Colonic mucosa (tissue), 4 donors: ENCODE measurements around the gene GATA5. TPM values are rescaled to one million over a fixed set of nuclear protein-coding genes. Genes with fewer than 3 reads are reported as not detected.

Experiments
- DNase-seq: peaks from one replicate; pipeline ENCODE4 v3.0.0-alpha.2; 2020
- H3K27ac ChIP-seq: fragments of 200-600 bp; one replicate; pipeline ENCODE4 v1.8.0; 2021
- H3K27me3 ChIP-seq: fragments of 200-600 bp; one replicate; pipeline ENCODE4 v1.8.0; 2021
- H3K36me3 ChIP-seq: fragments of 200-600 bp; one replicate; pipeline ENCODE4 v1.8.0; 2021
- H3K4me1 ChIP-seq: fragments of 200-600 bp; one replicate; pipeline ENCODE4 v1.8.0; 2021; ENCODE audit warnings: mild to moderate bottlenecking
- H3K4me3 ChIP-seq: fragments of 200-600 bp; one replicate; pipeline ENCODE4 v1.8.0; 2021
- H3K9ac ChIP-seq, 2 donors: one replicate each; pipeline ENCODE4 v1.7.0; 2013; ENCODE audit warnings: control low read depth in 2 of 2, low read depth in 2 of 2, low read length in 2 of 2
- H3K9me3 ChIP-seq: fragments of 200-600 bp; one replicate; pipeline ENCODE4 v1.8.0; 2021
- intact Hi-C: fragments of 100-400 bp; cut with DNase I; formaldehyde crosslinking; loops from one replicate; pipeline ENCODE4 v1.14.1; 2022
- total RNA-seq, 2 donors: library from RNA; stranded (reverse); fragmentation: NEBNext Ultra II Directional in 1 of 2; extraction: Animal tissue kit (Norgen Biotek cat#: 25700) in 1 of 2; gene quantifications; one replicate each; pipeline ENCODE4 v1.2.1, GENCODE V29; 2021
- TF ChIP-seq, protein P1 (sequence below): fragments of 200-600 bp; IDR thresholded peaks from one replicate; pipeline ENCODE4 v1.8.0; 2022; ENCODE audit warnings: antibody characterized with exemption, mild to moderate bottlenecking
- donor health status: healthy.
- donor health status: DM: no; HTN: no; CAD: no.
- donor health status: DM: no; HTN: no; CAD: no.

GATA5 gene
- total RNA-seq, 2 donors from 2014 or later = 0.10 TPM; not detected in 1

GRCh38 chr20:62423326-62423706 is 52.5 kb downstream of the GATA5 start:
- no peak overlapping the region for H3K27ac ChIP-seq
- intact Hi-C loops = no loop called here
- DNase-seq = no peak
- peaks cover 5% of the 10 kb centered on the region for H3K4me1 ChIP-seq
- H3K9me3 ChIP-seq = no peaks in the 10 kb centered on the region
- no peak overlapping the region for H3K9ac ChIP-seq
- H3K4me3 ChIP-seq = no peak overlapping the region
- no peaks in the 10 kb centered on the region for H3K27me3 ChIP-seq
- no peaks in the 10 kb centered on the region for H3K36me3 ChIP-seq
- TF ChIP-seq, protein P1, sequence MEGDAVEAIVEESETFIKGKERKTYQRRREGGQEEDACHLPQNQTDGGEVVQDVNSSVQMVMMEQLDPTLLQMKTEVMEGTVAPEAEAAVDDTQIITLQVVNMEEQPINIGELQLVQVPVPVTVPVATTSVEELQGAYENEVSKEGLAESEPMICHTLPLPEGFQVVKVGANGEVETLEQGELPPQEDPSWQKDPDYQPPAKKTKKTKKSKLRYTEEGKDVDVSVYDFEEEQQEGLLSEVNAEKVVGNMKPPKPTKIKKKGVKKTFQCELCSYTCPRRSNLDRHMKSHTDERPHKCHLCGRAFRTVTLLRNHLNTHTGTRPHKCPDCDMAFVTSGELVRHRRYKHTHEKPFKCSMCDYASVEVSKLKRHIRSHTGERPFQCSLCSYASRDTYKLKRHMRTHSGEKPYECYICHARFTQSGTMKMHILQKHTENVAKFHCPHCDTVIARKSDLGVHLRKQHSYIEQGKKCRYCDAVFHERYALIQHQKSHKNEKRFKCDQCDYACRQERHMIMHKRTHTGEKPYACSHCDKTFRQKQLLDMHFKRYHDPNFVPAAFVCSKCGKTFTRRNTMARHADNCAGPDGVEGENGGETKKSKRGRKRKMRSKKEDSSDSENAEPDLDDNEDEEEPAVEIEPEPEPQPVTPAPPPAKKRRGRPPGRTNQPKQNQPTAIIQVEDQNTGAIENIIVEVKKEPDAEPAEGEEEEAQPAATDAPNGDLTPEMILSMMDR = no peak

DNA sequence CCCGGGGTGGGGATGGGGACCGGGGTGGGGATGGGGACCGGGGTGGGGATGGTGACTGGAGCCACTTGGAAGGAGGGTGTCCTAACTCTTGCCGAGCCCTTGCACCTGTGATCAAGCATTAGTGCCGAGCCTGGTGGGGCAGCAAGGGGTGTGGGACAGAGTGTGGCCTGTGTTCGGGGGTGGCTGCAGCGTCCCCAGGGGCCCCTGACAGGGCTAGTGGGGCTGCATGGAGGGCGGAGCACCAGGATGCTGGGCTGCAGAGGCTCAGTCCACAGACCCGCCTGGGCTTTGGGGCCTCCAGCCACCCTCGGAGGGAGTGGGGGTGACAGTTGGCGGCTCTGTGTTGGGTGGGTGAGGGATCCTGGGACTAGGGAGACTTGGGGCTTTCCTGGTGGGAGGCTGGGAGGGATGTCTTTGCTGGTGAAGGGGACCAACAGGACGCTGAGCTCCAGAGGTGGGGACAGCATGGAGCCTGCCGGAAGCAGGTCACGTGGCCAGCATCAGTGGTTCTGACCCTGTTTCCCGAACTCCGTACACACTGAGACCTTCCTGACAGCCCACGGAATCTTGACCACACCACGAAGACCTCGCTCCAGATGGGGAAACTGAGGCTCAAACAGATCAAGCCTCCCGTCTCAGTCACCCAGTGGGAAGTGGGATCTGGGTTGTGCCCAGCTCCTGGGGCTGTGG is 53.0 kb downstream of the GATA5 start:
- H3K4me1 ChIP-seq = peaks cover 2% of the 10 kb centered on the region
- intact Hi-C loops = no loop called here
- H3K9me3 ChIP-seq = no peaks in the 10 kb centered on the region
- no peak overlapping the region for H3K27ac ChIP-seq
- H3K4me3 ChIP-seq = no peak overlapping the region
- no peak overlapping the region for H3K9ac ChIP-seq
- H3K36me3 ChIP-seq = no peaks in the 10 kb centered on the region
- DNase-seq = no peak
- H3K27me3 ChIP-seq = no peaks in the 10 kb centered on the region
- TF ChIP-seq, protein P1 = no peak

DNA sequence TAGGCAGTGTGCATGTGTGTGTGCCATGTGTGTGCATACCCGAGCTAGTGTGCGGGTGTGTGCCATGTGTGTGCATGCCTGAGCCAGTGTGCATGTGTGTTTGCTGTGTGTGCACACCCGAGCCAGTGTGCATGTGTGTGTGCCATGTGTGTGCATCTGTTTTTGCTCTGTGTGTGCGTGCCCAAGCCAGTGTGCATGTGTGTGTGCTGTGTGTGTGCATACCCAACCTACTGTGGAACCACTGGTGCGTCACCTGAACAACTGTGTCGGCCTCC is 54.1 kb downstream of the GATA5 start:
- Histone ChIP-seq H3K36me3 (no peaks in the 10 kb centered on the region), H3K9ac (no peak overlapping the region), H3K4me1 (no peaks in the 10 kb centered on the region), H3K27ac (no peak overlapping the region), H3K4me3 (no peak overlapping the region), H3K27me3 (no peaks in the 10 kb centered on the region), H3K9me3 (no peaks in the 10 kb centered on the region)
- TF ChIP-seq, protein P1 = no peak
- no peak for DNase-seq
- intact Hi-C loops = no loop called here

DNA sequence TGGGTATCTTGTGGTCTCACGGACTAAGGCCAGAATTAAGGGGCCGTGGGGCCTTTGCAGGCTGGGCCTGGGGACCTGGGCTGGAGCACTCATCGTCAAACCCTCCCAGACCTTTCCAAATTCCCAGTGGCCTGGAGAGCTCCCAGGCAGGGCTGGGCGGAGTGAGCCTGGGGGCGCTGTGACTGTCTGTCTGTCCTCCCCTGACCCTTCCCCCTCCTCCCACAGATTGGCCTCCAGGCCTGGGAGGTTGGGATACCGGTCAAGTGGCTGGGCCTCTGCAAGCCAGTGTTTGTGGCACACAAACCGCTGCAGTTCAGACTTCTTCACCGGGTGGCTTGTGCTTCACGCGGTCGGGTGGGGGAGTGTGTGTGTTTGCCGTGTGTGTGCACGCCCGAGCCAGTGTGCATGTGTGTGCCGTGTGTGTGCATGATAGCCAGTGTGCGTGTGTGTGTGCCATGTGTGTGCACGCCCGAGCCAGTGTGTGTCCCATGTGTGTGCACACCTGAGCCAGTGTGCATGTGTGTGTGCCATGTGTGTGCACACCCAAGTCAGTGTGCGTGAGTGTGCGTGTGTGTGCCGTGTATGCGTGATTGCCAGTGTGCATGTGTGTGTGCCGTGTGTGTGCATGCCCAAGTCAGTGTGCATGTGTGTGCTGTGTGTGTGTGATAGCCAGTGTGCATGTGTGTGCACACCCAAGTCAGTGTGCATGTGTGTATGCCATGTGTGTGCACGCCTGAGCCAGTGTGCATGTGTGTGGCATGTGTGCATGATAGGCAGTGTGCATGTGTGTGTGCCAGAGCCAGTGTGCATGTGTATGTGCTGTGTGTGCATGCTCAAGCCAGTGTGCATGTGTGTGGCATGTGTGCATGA is 54.7 kb downstream of the GATA5 start:
- no peak overlapping the region for H3K27ac ChIP-seq
- intact Hi-C loops = no loop called here
- no peak overlapping the region for H3K9ac ChIP-seq
- H3K27me3 ChIP-seq = no peaks in the 10 kb centered on the region
- no peaks in the 10 kb centered on the region for H3K36me3 ChIP-seq
- no peak for DNase-seq
- H3K4me1 ChIP-seq = no peaks in the 10 kb centered on the region
- no peaks in the 10 kb centered on the region for H3K9me3 ChIP-seq
- TF ChIP-seq, protein P1 = no peak
- H3K4me3 ChIP-seq = no peak overlapping the region

- TF ChIP-seq, protein P1 = no peak
- no peaks in the 10 kb centered on the region for H3K27me3 ChIP-seq
- no peaks in the 10 kb centered on the region for H3K4me1 ChIP-seq
- H3K36me3 ChIP-seq = no peaks in the 10 kb centered on the region
- no peaks in the 10 kb centered on the region for H3K9me3 ChIP-seq
- DNase-seq = no peak
- H3K9ac ChIP-seq = no peak overlapping the region
- no peak overlapping the region for H3K4me3 ChIP-seq
- H3K27ac ChIP-seq = no peak overlapping the region
- intact Hi-C loops = loop anchor here (10.0 kb wide), 1 partner anchor 195 kb away; no protein-coding TSS in a partner anchor
Measured at GRCh38 chr20:62419759-62420158, 56.0 kb downstream of the GATA5 start.
